RWPE2 (cell line): ENCODE results near the gene LRRC75B.
"Not testable (repeated sequence)": the region's sequence is repeated elsewhere in the genome, so short reads cannot be mapped to it uniquely, and the experiment has no call there.

Experiments
- ATAC-seq: fragments of 200-7000 bp; cut with Tn5 transposase; 3 replicates; pipeline ENCODE4 v1.9.1; 2021; ENCODE audit warnings: low read depth
- DNase-seq: peaks from one replicate; pipeline ENCODE4 v3.0.0-alpha.2; 2020; ENCODE audit warnings: low spot score
- H3K27ac ChIP-seq: fragments of 450-650 bp; 2 replicates; pipeline ENCODE4 v1.5.1; 2017; ENCODE audit warnings: mild to moderate bottlenecking; ENCODE audit not compliant: poor library complexity, severe bottlenecking
- H3K27me3 ChIP-seq: fragments of 250-450 bp; sonication (Bioruptor Pico); 2 replicates; pipeline ENCODE4 v1.5.1; 2021; ENCODE audit warnings: mild to moderate bottlenecking, moderate library complexity; ENCODE audit not compliant: insufficient read depth, poor library complexity, severe bottlenecking
- H3K36me3 ChIP-seq: fragments of 250-450 bp; sonication (Bioruptor Pico); 2 replicates; pipeline ENCODE4 v1.5.1; 2020; ENCODE audit warnings: low read depth, mild to moderate bottlenecking, moderate library complexity
- H3K4me1 ChIP-seq: fragments of 250-450 bp; sonication (Bioruptor Pico); 2 replicates; pipeline ENCODE4 v1.5.1; 2021; ENCODE audit warnings: mild to moderate bottlenecking, moderate library complexity; ENCODE audit not compliant: insufficient read depth, poor library complexity, severe bottlenecking
- H3K4me3 ChIP-seq: fragments of 250-450 bp; sonication (Bioruptor Pico); 2 replicates; pipeline ENCODE4 v1.5.1; 2021; ENCODE audit warnings: mild to moderate bottlenecking, moderate library complexity; ENCODE audit not compliant: severe bottlenecking
- H3K9me3 ChIP-seq: fragments of 250-450 bp; sonication (Bioruptor Pico); 2 replicates; pipeline ENCODE4 v1.5.1; 2021; ENCODE audit warnings: mild to moderate bottlenecking, moderate library complexity; ENCODE audit not compliant: severe bottlenecking
- TF ChIP-seq, protein P1 (sequence below): fragments of 450-650 bp; IDR thresholded peaks from one replicate; pipeline ENCODE4 v1.5.1; 2017; ENCODE audit warnings: mild to moderate bottlenecking, moderate library complexity; ENCODE audit not compliant: poor library complexity, severe bottlenecking

LRRC75B gene

DNA sequence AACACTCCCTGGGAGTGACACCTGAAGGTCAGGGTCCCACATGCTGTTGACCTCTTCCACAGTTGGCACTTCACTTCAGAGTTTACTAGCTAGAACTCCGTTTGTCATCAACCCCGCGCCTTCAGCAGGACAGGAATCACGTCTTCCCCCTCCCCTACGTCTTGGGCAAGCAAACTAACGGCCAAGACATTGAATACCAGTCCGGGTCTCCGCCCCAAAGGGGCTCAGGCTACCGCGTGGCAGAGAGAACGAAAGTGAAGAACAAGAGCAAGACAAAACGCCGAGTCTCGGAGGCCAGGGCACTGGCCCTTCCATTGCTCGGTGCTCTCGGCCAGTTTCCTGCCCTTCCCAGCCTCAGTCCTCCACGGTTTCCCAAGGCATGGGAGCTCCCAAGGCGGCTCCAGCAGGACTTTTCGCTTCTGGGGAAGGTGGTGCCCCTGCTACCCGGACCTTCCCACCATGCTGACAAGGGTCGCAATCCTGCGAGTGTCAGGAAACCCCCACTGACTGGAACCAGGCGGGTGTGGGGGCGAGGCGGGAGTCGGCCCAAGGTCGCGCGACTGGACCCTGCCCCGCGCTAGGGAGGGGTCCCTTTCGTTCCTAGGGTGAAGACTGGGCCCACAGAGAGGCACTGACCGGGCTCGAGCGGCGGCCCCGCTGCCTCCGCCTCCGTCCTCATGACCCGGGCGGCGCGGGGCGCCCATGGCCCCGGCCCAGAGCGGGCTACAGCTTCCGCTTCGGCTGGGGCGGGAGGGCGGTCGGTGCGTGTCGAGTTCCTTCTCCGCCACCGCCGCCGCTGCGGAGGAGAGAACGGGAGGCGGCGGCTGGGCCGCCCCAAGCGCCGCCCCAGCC lies 38.3 kb downstream of the LRRC75B start, which contains the start of gene GUCD1:
GUCD1 (minus strand) TSS at position 826 of the 852 bp plus-strand sequence; CDS start at position 679, 147 bp downstream.
- peaks cover 36% of the 10 kb centered on the region for H3K36me3 ChIP-seq
- H3K27me3 ChIP-seq = no peaks in the 10 kb centered on the region
- DNase-seq (no peak), ATAC-seq (peak; percentile 1; the same call in 2 of the 3 replicates)
- no peaks in the 10 kb centered on the region for H3K9me3 ChIP-seq
- no peaks in the 10 kb centered on the region for H3K4me1 ChIP-seq
- peak within 1 kb of the TSS; percentile 97 for H3K4me3 ChIP-seq
- TF ChIP-seq, protein P1, sequence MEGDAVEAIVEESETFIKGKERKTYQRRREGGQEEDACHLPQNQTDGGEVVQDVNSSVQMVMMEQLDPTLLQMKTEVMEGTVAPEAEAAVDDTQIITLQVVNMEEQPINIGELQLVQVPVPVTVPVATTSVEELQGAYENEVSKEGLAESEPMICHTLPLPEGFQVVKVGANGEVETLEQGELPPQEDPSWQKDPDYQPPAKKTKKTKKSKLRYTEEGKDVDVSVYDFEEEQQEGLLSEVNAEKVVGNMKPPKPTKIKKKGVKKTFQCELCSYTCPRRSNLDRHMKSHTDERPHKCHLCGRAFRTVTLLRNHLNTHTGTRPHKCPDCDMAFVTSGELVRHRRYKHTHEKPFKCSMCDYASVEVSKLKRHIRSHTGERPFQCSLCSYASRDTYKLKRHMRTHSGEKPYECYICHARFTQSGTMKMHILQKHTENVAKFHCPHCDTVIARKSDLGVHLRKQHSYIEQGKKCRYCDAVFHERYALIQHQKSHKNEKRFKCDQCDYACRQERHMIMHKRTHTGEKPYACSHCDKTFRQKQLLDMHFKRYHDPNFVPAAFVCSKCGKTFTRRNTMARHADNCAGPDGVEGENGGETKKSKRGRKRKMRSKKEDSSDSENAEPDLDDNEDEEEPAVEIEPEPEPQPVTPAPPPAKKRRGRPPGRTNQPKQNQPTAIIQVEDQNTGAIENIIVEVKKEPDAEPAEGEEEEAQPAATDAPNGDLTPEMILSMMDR = no peak
- H3K27ac ChIP-seq = peak within 1 kb of the TSS; percentile 70

DNA sequence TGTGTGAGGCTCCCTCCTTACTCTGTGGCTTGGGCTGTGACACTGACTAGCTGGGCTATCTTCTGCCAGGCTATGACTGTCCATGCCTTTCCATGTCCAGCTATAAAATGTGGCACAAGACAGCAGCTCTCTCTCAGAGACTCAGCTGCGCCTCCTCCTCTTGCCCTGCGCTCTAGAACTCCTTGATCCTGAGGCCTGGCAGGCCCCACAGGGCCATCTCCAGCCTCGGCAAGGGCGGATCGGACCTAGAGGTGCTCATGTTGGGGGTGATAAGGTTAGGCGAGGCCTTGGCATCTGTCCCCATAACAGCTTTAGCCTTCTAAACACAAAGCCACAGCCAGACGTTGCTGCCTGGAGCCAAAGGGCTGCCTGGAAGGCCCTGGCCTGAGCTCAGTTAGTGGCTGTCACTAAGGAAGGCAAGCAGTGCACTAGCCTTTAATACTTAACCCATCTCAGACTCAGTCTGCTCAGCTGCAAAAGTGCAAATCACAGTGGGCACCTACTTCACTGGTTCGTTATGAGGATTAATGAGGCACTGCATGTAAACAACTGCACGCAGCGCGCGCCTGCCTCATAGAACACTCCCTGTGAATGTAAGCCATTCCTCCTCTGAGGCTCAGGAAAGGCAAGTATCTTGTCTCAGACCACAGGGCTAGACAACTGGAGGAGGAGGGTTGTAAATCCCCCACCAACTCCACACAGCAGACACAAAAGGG lies 39.1 kb downstream of the LRRC75B start:
- H3K27ac ChIP-seq = peak overlapping the region; percentile 70
- ATAC-seq (no peak), DNase-seq (no peak)
- no peaks in the 10 kb centered on the region for H3K27me3 ChIP-seq
- H3K4me3 ChIP-seq = peak overlapping the region; percentile 97
- peaks cover 28% of the 10 kb centered on the region for H3K36me3 ChIP-seq
- TF ChIP-seq, protein P1 = no peak
- H3K9me3 ChIP-seq = no peaks in the 10 kb centered on the region
- H3K4me1 ChIP-seq = no peaks in the 10 kb centered on the region

DNA sequence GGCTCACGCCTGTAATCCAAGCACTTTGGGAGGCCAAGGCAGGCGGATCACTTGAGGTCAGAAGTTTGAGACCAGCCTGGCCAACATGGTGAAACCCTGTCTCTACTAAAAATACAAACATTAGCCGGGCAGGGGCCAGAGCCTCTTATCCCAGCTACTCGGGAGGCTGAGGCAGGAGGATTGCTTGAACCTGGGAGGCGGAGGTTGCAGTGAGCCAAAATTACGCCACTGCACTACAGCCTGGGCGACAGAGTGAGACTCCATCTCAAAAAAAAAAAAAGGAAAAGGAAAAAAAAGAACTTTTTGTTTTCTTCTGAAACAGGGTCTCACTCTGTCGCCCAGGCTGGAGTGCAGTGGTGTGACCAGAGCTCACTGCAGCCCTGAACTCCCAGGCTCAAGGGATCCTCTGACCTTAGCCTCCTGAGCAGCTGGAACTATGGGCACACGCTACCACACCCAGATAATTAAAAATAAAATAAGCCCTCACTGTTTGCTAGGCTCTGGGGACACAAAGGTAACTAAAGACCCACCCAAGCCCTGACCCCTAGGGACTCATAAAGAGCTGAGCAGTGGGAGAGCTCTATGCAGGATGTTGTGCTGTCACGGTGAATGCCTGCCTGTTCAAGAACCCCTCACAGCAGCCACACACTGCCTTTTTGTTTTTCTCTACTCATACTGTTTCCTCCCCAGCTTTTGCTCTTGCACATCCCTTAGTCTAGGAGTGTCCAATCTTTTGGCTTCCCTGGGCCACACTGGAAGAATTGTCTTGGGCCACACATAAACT lies 40.2 kb downstream of the LRRC75B start:
- not testable (repeated sequence) for H3K27ac ChIP-seq, H3K4me3 ChIP-seq, H3K27me3 ChIP-seq, H3K4me1 ChIP-seq, ATAC-seq, DNase-seq, H3K9me3 ChIP-seq
- peaks cover 23% of the 10 kb centered on the region for H3K36me3 ChIP-seq

DNA sequence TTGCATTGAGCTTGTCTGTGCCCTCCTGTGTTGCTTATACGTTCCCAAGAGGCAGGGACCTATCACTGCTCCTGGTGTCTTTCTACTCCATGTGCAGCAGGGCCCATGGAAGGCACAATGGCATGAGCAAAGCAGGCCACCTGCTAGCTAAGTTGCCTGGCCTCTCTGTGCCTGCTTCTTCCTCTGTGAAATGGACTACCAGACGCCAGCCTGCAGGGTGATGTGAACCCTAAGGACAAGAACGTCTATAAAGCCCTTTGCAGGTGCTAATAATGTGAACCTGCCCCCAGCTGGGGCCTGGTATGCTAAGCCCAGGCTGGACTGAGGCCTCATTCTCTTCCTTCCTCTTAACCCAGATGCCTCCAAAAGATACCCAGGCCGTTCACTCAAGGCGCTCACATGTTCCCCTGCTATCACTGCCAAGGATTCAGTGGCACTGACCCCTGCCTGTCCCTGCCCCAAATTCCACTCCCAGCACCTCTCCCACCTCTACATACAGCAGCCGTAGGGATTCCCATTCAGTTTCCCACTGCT lies 41.9 kb downstream of the LRRC75B start:
- Histone ChIP-seq H3K4me3 (no peak overlapping the region), H3K9me3 (no peaks in the 10 kb centered on the region), H3K27ac (no peak overlapping the region), H3K36me3 (peaks cover 34% of the 10 kb centered on the region), H3K4me1 (no peaks in the 10 kb centered on the region), H3K27me3 (no peaks in the 10 kb centered on the region)
- ATAC-seq (no peak), DNase-seq (no peak)
- TF ChIP-seq, protein P1 = no peak
